ENCODE measurements around the gene CEACAM8.

The CEACAM8 gene

GRCh38 chr19:42531313-42531712, 63.4 kb downstream of the CEACAM8 start:
- peaks cover 28% of the 10 kb centered on the region for H3K4me1 ChIP-seq (ENCODE audit: control insufficient read depth, insufficient read depth, low read length)
- no peaks in the 10 kb centered on the region for H3K36me3 ChIP-seq (ENCODE audit: control insufficient read depth, insufficient read depth, low read length)

More at GRCh38 chr19:42531313-42531712, 63.4 kb downstream of the CEACAM8 start:
- H3K9ac ChIP-seq (ENCODE audit: low read length) = no peak overlapping the region
- H3K9me3 ChIP-seq (ENCODE audit: control insufficient read depth, low read length) = no peaks in the 10 kb centered on the region
- H3K27me3 ChIP-seq (ENCODE audit: control insufficient read depth, insufficient read depth, low read length) = no peaks in the 10 kb centered on the region
- no peak overlapping the region for H3K4me3 ChIP-seq (ENCODE audit: low read length)

Data from mucosa of stomach (tissue), 1 donor.